Gastrocnemius medialis (tissue), 4 donors: ENCODE measurements around the gene SELENBP1.

Experiments
- CTCF ChIP-seq, 5 experiments: fragments of 450-650 bp in 3 of 5; fragments of 200-600 bp in 2 of 5; sonication (generic) in 2 of 5; IDR thresholded peaks in 4 of 5; conservative IDR thresholded peaks in 1 of 5; 1 replicate in 4 of 5; 2 replicates in 1 of 5; pipeline ENCODE4 v1.5.1; 2016 to 2019; ENCODE audit warnings: antibody characterized with exemption in 5 of 5, mild to moderate bottlenecking in 3 of 5, moderate library complexity in 3 of 5
- POLR2A ChIP-seq, 2 donors: fragments of 450-650 bp; IDR thresholded peaks; one replicate each; pipeline ENCODE4 v1.6.1; 2017; ENCODE audit warnings: antibody characterized with exemption in 2 of 2, mild to moderate bottlenecking in 2 of 2, moderate library complexity in 2 of 2

GRCh38 chr1:151347523-151348246, 24.8 kb downstream of the SELENBP1 start:
- no peak for TF ChIP-seq POLR2A (IDR thresholded peaks at IDR 0.05)
- no peak for TF ChIP-seq CTCF (IDR thresholded peaks at IDR 0.05 in 4 of 5, conservative IDR thresholded peaks at IDR 0.05 in 1 of 5)
